ENCODE measurements around the gene BBOX1. TPM values are rescaled to one million over a fixed set of nuclear protein-coding genes. Genes with fewer than 3 reads are reported as not detected.

Gene BBOX1
- total and polyA plus RNA-seq, 4 donors, result 2.8 to 18.4 (median 9.0) TPM

GRCh38 chr11:27004103-27004502 is 36.5 kb upstream of the BBOX1 start (continued):
- TF ChIP-seq CTCF (IDR thresholded peaks at IDR 0.05; ENCODE audit: low read depth, low read length, missing input control), result no peak
- no peak for TF ChIP-seq JUND (IDR thresholded peaks at IDR 0.05)
- TF ChIP-seq MAX (IDR thresholded peaks at IDR 0.05), result no peak
- TF ChIP-seq YY1 (IDR thresholded peaks at IDR 0.05), result no peak
- TF ChIP-seq EGR1 (IDR thresholded peaks at IDR 0.05; ENCODE audit: low read depth in 2 of 2), result no peak
- TF ChIP-seq REST (IDR thresholded peaks at IDR 0.05), result no peak
- TF ChIP-seq FOXA1 (IDR thresholded peaks at IDR 0.05), result no peak

GRCh38 chr11:27008811-27009535 is 31.6 kb upstream of the BBOX1 start:
- H3K36me3 ChIP-seq (ENCODE audit: control insufficient read depth in 4 of 4, insufficient read depth in 3 of 4, low read depth in 1 of 4, low read length in 3 of 4), result no peaks in the 10 kb centered on the region

GRCh38 chr11:27011560-27012233 is 28.9 kb upstream of the BBOX1 start:
- no peak overlapping the region for H3K27ac ChIP-seq (ENCODE audit: low read depth in 1 of 2, low read length in 2 of 2)
- no peaks in the 10 kb centered on the region for H3K36me3 ChIP-seq (ENCODE audit: control insufficient read depth in 4 of 4, insufficient read depth in 3 of 4, low read depth in 1 of 4, low read length in 3 of 4)
- H3K9ac ChIP-seq (ENCODE audit: low read depth in 1 of 2, low read length in 2 of 2), result no peak overlapping the region
- no peaks in the 10 kb centered on the region for H3K4me1 ChIP-seq (ENCODE audit: control insufficient read depth in 4 of 4, insufficient read depth in 4 of 4, low read length in 3 of 4)
- DNase-seq (ENCODE audit: low spot score), result no peak
- 79% methylated on average over 4 of the region's 4 CpGs for WGBS
- no peaks in the 10 kb centered on the region for H3K27me3 ChIP-seq (ENCODE audit: control insufficient read depth in 4 of 4, insufficient read depth in 4 of 4, low read length in 3 of 4)
- no peak overlapping the region for H3K4me3 ChIP-seq (ENCODE audit: low read depth in 1 of 3, low read length in 3 of 3)
- no peak for TF ChIP-seq REST (IDR thresholded peaks at IDR 0.05)
- no peak for TF ChIP-seq FOXA2 (IDR thresholded peaks at IDR 0.05)
- no peak for TF ChIP-seq FOXA1 (IDR thresholded peaks at IDR 0.05)
- no peaks in the 10 kb centered on the region for H3K9me3 ChIP-seq (ENCODE audit: control insufficient read depth in 4 of 4, low read length in 3 of 4)

More at GRCh38 chr11:27008811-27009535, 31.6 kb upstream of the BBOX1 start:
- Histone ChIP-seq H3K4me3 (ENCODE audit: low read depth in 1 of 3, low read length in 3 of 3) (no peak overlapping the region), H3K27me3 (ENCODE audit: control insufficient read depth in 4 of 4, insufficient read depth in 4 of 4, low read length in 3 of 4) (no peaks in the 10 kb centered on the region), H3K27ac (ENCODE audit: low read depth in 1 of 2, low read length in 2 of 2) (no peak overlapping the region), H3K9ac (ENCODE audit: low read depth in 1 of 2, low read length in 2 of 2) (no peak overlapping the region), H3K4me1 (ENCODE audit: control insufficient read depth in 4 of 4, insufficient read depth in 4 of 4, low read length in 3 of 4) (no peaks in the 10 kb centered on the region), H3K9me3 (ENCODE audit: control insufficient read depth in 4 of 4, low read length in 3 of 4) (no peaks in the 10 kb centered on the region)
- DNase-seq (ENCODE audit: low spot score), result no peak
- TF ChIP-seq ATF3 (IDR thresholded peaks at IDR 0.05) (no peak), EGR1 (IDR thresholded peaks at IDR 0.05; ENCODE audit: low read depth in 2 of 2) (no peak), RXRA (IDR thresholded peaks at IDR 0.05) (no peak), RAD21 (IDR thresholded peaks at IDR 0.05) (no peak), NR2F2 (IDR thresholded peaks at IDR 0.05) (no peak), HNF4A (conservative IDR thresholded peaks at IDR 0.05) (no peak), FOXA2 (IDR thresholded peaks at IDR 0.05) (no peak)

Measured in liver (tissue), 9 donors.